ENCODE measurements around the gene TGDS.
A peak's percentile ranks its signal among the peaks of the same experiment; 100 is the strongest.

TGDS gene

DNA sequence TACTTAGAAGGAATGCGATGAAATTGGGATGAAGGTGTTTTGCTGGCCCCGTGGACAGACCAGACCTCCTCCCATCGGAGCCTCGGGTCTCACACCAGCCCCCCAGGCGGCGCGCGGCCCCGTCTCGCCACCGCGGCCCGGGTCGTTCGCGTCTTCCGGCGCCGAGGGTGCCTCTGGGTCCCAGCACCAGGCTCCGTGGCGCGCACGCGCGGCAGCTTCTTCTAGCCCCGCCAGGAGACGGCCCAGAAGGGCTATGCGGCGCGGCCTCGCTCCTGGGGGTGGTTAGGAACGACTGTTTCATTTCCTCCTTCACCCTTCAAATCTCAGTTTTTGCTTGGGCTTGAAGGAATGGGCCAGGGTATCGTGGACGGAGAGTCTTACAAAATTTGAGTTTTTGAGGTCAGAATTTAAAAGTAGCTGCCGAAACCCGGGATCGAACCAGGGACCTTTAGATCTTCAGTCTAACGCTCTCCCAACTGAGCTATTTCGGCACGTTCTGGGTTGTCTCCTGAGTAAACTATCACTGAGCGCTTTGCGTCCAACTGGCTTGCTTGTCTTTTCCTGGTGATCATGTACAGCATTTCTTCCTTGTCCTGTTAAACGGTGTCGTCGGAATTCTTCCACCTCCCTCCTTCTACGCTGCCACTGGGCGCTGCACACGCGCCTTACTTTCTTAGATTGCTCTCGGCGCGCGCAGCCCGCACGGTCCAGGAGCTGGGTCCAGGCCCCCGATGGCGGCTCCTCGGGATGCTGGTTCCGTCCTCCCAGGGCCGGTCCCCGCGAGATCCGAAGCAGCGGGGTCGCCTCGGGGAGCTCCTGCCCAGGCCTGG lies 46.5 kb downstream of the TGDS start:
- Histone ChIP-seq H3K4me3 (ENCODE audit: insufficient read depth in 1 of 2, low read depth in 1 of 2, low read length in 2 of 2) (peak overlapping the region; percentile 80 to 85), H3K18ac (ENCODE audit: low read depth in 1 of 2, low read length in 2 of 2) (peak overlapping the region; percentile 85 to 90), H3K9me3 (ENCODE audit: control insufficient read depth, low read length) (no peaks in the 10 kb centered on the region), H3K27me3 (ENCODE audit: control insufficient read depth in 1 of 2, insufficient read depth in 1 of 2, low read length in 2 of 2) (no peaks in the 10 kb centered on the region), H3K9ac (ENCODE audit: low read length) (peak overlapping the region; percentile 95), H2AFZ (ENCODE audit: low read depth, low read length) (peak overlapping the region; percentile 97), H2BK120ac (ENCODE audit: low read depth, low read length) (peak overlapping the region; percentile 75), H3K36me3 (ENCODE audit: control insufficient read depth in 1 of 2, insufficient read depth in 2 of 2, low read depth in 1 of 2, low read length in 2 of 2) (no peaks in the 10 kb centered on the region), H3K79me1 (replicated peaks; ENCODE audit: low read length, poor library complexity, severe bottlenecking) (no peaks in the 10 kb centered on the region), H3K14ac (ENCODE audit: low read length in 2 of 2) (peak overlapping the region in 1 of 2 experiments; percentile 83), H4K8ac (ENCODE audit: low read length) (peak overlapping the region; percentile 96), H3K4me1 (ENCODE audit: control insufficient read depth, insufficient read depth, low read depth, low read length) (peaks cover 2% of the 10 kb centered on the region), H3K4me2 (ENCODE audit: low read length, poor library complexity, severe bottlenecking) (peak overlapping the region; percentile 81), H3K4ac (ENCODE audit: low read depth in 1 of 2, low read length in 2 of 2) (peak overlapping the region; percentile 79 to 84), H3K23ac (ENCODE audit: low read length in 2 of 2) (no peak overlapping the region), H2BK12ac (ENCODE audit: low read length in 2 of 2) (peak overlapping the region; percentile 28 to 66), H2AK5ac (ENCODE audit: low read length, severe bottlenecking) (no peak overlapping the region), H2BK5ac (ENCODE audit: low read depth, low read length, poor library complexity, severe bottlenecking) (peak overlapping the region; percentile 0), H2BK15ac (ENCODE audit: low read depth, poor library complexity, severe bottlenecking) (peak overlapping the region; percentile 90), H3K27ac (ENCODE audit: low read length, poor library complexity, severe bottlenecking) (peak overlapping the region; percentile 93), H4K91ac (ENCODE audit: low read length) (peak overlapping the region; percentile 76)
- peak; percentile 97 for DNase-seq
- under 1% methylated on average over 46 of the region's 66 CpGs for WGBS

DNA sequence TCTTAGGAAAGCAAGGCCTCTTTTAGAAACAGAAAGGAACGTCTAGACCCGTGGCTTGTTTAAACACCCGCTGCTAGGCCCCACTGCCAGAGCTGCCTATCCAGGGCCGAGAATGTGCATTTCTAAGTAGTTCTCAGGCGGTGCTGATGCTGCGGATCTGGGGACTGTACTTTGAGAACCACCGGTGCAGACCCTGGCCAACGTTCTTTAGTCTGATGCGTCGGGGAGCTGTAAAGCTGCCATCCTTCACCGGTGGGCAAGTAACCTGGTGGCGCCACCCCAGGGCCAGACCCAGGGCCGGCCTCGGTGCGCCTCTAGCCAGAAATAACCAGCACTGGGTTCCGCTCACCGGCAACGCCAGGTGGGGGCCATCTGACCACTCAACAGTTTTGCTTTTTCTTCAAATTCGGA lies 47.1 kb downstream of the TGDS start:
- peak; percentile 61 for DNase-seq
- peak overlapping the region; percentile 95 for H3K9ac ChIP-seq (ENCODE audit: low read length)
- peak overlapping the region; percentile 0 for H2BK5ac ChIP-seq (ENCODE audit: low read depth, low read length, poor library complexity, severe bottlenecking)
- no peaks in the 10 kb centered on the region for H3K79me1 ChIP-seq (replicated peaks; ENCODE audit: low read length, poor library complexity, severe bottlenecking)
- no peaks in the 10 kb centered on the region for H3K36me3 ChIP-seq (ENCODE audit: control insufficient read depth in 1 of 2, insufficient read depth in 2 of 2, low read depth in 1 of 2, low read length in 2 of 2)
- H3K27me3 ChIP-seq (ENCODE audit: control insufficient read depth in 1 of 2, insufficient read depth in 1 of 2, low read length in 2 of 2): no peaks in the 10 kb centered on the region
- H4K91ac ChIP-seq (ENCODE audit: low read length): peak overlapping the region; percentile 76
- peak overlapping the region; percentile 67 to 90 for H3K18ac ChIP-seq (ENCODE audit: low read depth in 1 of 2, low read length in 2 of 2)
- H4K8ac ChIP-seq (ENCODE audit: low read length): peak overlapping the region; percentile 96
- H3K4ac ChIP-seq (ENCODE audit: low read depth in 1 of 2, low read length in 2 of 2): peak overlapping the region; percentile 79 to 84
- peak overlapping the region; percentile 75 for H2BK120ac ChIP-seq (ENCODE audit: low read depth, low read length)
- 3% methylated on average over 17 of the region's 19 CpGs for WGBS
- peak overlapping the region; percentile 93 for H2AFZ ChIP-seq (ENCODE audit: low read depth, low read length)
- H2BK12ac ChIP-seq (ENCODE audit: low read length in 2 of 2): peak overlapping the region; percentile 28 to 67
- H3K4me2 ChIP-seq (ENCODE audit: low read length, poor library complexity, severe bottlenecking): peak overlapping the region; percentile 73
- no peak overlapping the region for H3K23ac ChIP-seq (ENCODE audit: low read length in 2 of 2)
- no peaks in the 10 kb centered on the region for H3K9me3 ChIP-seq (ENCODE audit: control insufficient read depth, low read length)
- peak overlapping the region; percentile 93 for H3K27ac ChIP-seq (ENCODE audit: low read length, poor library complexity, severe bottlenecking)
- H3K4me1 ChIP-seq (ENCODE audit: control insufficient read depth, insufficient read depth, low read depth, low read length): peaks cover 2% of the 10 kb centered on the region
- peak overlapping the region; percentile 59 to 85 for H3K4me3 ChIP-seq (ENCODE audit: insufficient read depth in 1 of 2, low read depth in 1 of 2, low read length in 2 of 2)
- H2BK15ac ChIP-seq (ENCODE audit: low read depth, poor library complexity, severe bottlenecking): no peak overlapping the region
- H3K14ac ChIP-seq (ENCODE audit: low read length in 2 of 2): peak overlapping the region in 1 of 2 experiments; percentile 73
- H2AK5ac ChIP-seq (ENCODE audit: low read length, severe bottlenecking): no peak overlapping the region

GRCh38 chr13:94548382-94548781 lies 47.6 kb downstream of the TGDS start:
- Histone ChIP-seq H3K23ac (ENCODE audit: low read length in 2 of 2) (no peak overlapping the region), H3K4me3 (ENCODE audit: insufficient read depth in 1 of 2, low read depth in 1 of 2, low read length in 2 of 2) (peak overlapping the region in 1 of 2 experiments; percentile 85), H3K9ac (ENCODE audit: low read length) (peak overlapping the region; percentile 95), H4K91ac (ENCODE audit: low read length) (no peak overlapping the region), H3K4ac (ENCODE audit: low read depth in 1 of 2, low read length in 2 of 2) (no peak overlapping the region), H3K36me3 (ENCODE audit: control insufficient read depth in 1 of 2, insufficient read depth in 2 of 2, low read depth in 1 of 2, low read length in 2 of 2) (no peaks in the 10 kb centered on the region), H3K27me3 (ENCODE audit: control insufficient read depth in 1 of 2, insufficient read depth in 1 of 2, low read length in 2 of 2) (no peaks in the 10 kb centered on the region), H2BK15ac (ENCODE audit: low read depth, poor library complexity, severe bottlenecking) (no peak overlapping the region), H2BK5ac (ENCODE audit: low read depth, low read length, poor library complexity, severe bottlenecking) (peak overlapping the region; percentile 0), H3K9me3 (ENCODE audit: control insufficient read depth, low read length) (no peaks in the 10 kb centered on the region), H2AK5ac (ENCODE audit: low read length, severe bottlenecking) (no peak overlapping the region), H3K4me1 (ENCODE audit: control insufficient read depth, insufficient read depth, low read depth, low read length) (peaks cover 2% of the 10 kb centered on the region), H4K8ac (ENCODE audit: low read length) (no peak overlapping the region), H3K4me2 (ENCODE audit: low read length, poor library complexity, severe bottlenecking) (peak overlapping the region; percentile 73), H3K18ac (ENCODE audit: low read depth in 1 of 2, low read length in 2 of 2) (no peak overlapping the region), H2BK12ac (ENCODE audit: low read length in 2 of 2) (no peak overlapping the region), H2AFZ (ENCODE audit: low read depth, low read length) (peak overlapping the region; percentile 93), H2BK120ac (ENCODE audit: low read depth, low read length) (no peak overlapping the region), H3K79me1 (replicated peaks; ENCODE audit: low read length, poor library complexity, severe bottlenecking) (no peaks in the 10 kb centered on the region), H3K27ac (ENCODE audit: low read length, poor library complexity, severe bottlenecking) (peak overlapping the region; percentile 93), H3K14ac (ENCODE audit: low read length in 2 of 2) (no peak overlapping the region)
- 77% methylated on average over 6 of the region's 6 CpGs for WGBS
- no peak for DNase-seq

DNA sequence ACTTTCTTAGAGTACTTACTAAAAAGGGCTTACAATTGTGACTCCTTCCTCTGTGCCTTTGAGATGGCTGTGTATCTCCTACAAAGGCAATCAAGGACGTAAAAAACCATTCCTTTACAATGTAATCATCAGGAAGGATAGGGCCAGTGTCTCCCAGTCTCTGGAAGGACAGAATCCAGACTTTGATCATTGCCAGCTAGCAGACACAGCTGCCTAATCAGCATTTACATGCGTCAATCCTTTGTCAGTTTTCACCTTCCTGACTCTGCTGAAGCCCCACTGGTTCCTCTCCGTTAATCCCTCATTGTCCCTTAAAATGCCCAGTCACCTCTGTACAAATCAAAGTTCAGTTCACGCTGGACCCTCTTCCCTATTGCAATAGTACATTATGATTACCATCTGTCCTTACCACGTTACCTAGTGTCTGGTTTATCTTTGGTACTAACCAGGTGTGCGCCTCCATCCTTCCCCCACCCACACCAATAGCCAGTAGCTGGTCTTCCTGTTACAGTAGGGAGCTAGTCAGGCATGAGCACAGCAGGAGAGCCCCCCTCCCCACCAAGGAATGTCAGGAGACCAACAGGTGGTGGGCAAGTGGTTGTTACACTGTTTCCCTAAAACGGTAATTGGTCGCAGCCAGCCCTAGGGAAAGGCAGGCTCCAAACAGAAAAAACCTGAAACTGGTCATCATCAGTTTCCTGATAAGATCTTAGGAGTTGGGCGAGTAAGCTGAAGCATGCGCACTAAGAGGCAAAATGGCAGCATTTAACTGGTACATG lies 49.7 kb downstream of the TGDS start:
- Histone ChIP-seq H3K23ac (ENCODE audit: low read length in 2 of 2) (no peak overlapping the region), H2AK5ac (ENCODE audit: low read length, severe bottlenecking) (no peak overlapping the region), H3K27ac (ENCODE audit: low read length, poor library complexity, severe bottlenecking) (no peak overlapping the region), H3K18ac (ENCODE audit: low read depth in 1 of 2, low read length in 2 of 2) (no peak overlapping the region), H2BK120ac (ENCODE audit: low read depth, low read length) (no peak overlapping the region), H3K9me3 (ENCODE audit: control insufficient read depth, low read length) (no peaks in the 10 kb centered on the region), H2BK15ac (ENCODE audit: low read depth, poor library complexity, severe bottlenecking) (no peak overlapping the region), H3K4me2 (ENCODE audit: low read length, poor library complexity, severe bottlenecking) (no peak overlapping the region), H2BK5ac (ENCODE audit: low read depth, low read length, poor library complexity, severe bottlenecking) (no peak overlapping the region), H4K8ac (ENCODE audit: low read length) (no peak overlapping the region), H2AFZ (ENCODE audit: low read depth, low read length) (no peak overlapping the region), H3K4ac (ENCODE audit: low read depth in 1 of 2, low read length in 2 of 2) (no peak overlapping the region), H3K4me1 (ENCODE audit: control insufficient read depth, insufficient read depth, low read depth, low read length) (peaks cover 2% of the 10 kb centered on the region), H3K27me3 (ENCODE audit: control insufficient read depth in 1 of 2, insufficient read depth in 1 of 2, low read length in 2 of 2) (no peaks in the 10 kb centered on the region), H2BK12ac (ENCODE audit: low read length in 2 of 2) (no peak overlapping the region), H3K36me3 (ENCODE audit: control insufficient read depth in 1 of 2, insufficient read depth in 2 of 2, low read depth in 1 of 2, low read length in 2 of 2) (no peaks in the 10 kb centered on the region), H3K14ac (ENCODE audit: low read length in 2 of 2) (peak overlapping the region in 1 of 2 experiments; percentile 42), H3K4me3 (ENCODE audit: insufficient read depth in 1 of 2, low read depth in 1 of 2, low read length in 2 of 2) (no peak overlapping the region), H4K91ac (ENCODE audit: low read length) (peak overlapping the region; percentile 18), H3K79me1 (replicated peaks; ENCODE audit: low read length, poor library complexity, severe bottlenecking) (no peaks in the 10 kb centered on the region), H3K9ac (ENCODE audit: low read length) (no peak overlapping the region)
- WGBS: 81% methylated on average over 10 of the region's 10 CpGs
- DNase-seq: no peak

Measured in mesenchymal stem cell (in vitro differentiated cells and primary cell).